HG03520 (cell line): ENCODE data around the gene MIPOL1.
"Not testable (repeated sequence)": the region's sequence is repeated elsewhere in the genome, so short reads cannot be mapped to it uniquely, and the experiment has no call there.

Experiments
- ATAC-seq: cut with Tn5 transposase; IDR thresholded peaks from one replicate; pipeline ENCODE4 v1.9.1; 2021; ENCODE audit warnings: mild to moderate bottlenecking, moderate library complexity; ENCODE audit not compliant: unreplicated experiment

The MIPOL1 gene

GRCh38 chr14:37186865-37187264 is 10.9 kb upstream of the MIPOL1 start:
- ATAC-seq = no peak

- no peak for ATAC-seq
These were observed 10.4 kb upstream of the MIPOL1 start for GRCh38 chr14:37187294-37187693.

- ATAC-seq = not testable (repeated sequence)
These were observed 9.7 kb upstream of the MIPOL1 start for GRCh38 chr14:37187840-37188577.

GRCh38 chr14:37189733-37190132 is 8.0 kb upstream of the MIPOL1 start:
- not testable (repeated sequence) for ATAC-seq

GRCh38 chr14:37194698-37195097 is 3.0 kb upstream of the MIPOL1 start:
- ATAC-seq = no peak

- no peak for ATAC-seq
These were observed 2.4 kb upstream of the MIPOL1 start for GRCh38 chr14:37195327-37195726.

GRCh38 chr14:37196604-37197420 is 925 bp upstream of the MIPOL1 start:
- no peak for ATAC-seq

- ATAC-seq = no peak
These were observed 499 bp downstream of the MIPOL1 start for GRCh38 chr14:37198273-37198598.

GRCh38 chr14:37198907-37199306 is 1.2 kb downstream of the MIPOL1 start:
- ATAC-seq = no peak

GRCh38 chr14:37201724-37202123 is 4.0 kb downstream of the MIPOL1 start:
- no peak for ATAC-seq

GRCh38 chr14:37202265-37202664 is 4.5 kb downstream of the MIPOL1 start:
- no peak for ATAC-seq

GRCh38 chr14:37202812-37203211 is 5.1 kb downstream of the MIPOL1 start:
- no peak for ATAC-seq

GRCh38 chr14:37203423-37203822 is 5.7 kb downstream of the MIPOL1 start:
- no peak for ATAC-seq

GRCh38 chr14:37205623-37206605 is 8.2 kb downstream of the MIPOL1 start:
- ATAC-seq = not testable (repeated sequence)

- ATAC-seq = not testable (repeated sequence)
These were observed 11.9 kb downstream of the MIPOL1 start for GRCh38 chr14:37209617-37210016.

GRCh38 chr14:37210448-37210847 is 12.7 kb downstream of the MIPOL1 start:
- ATAC-seq = no peak

GRCh38 chr14:37213016-37213415 is 15.3 kb downstream of the MIPOL1 start:
- no peak for ATAC-seq

- no peak for ATAC-seq
These were observed 17.6 kb downstream of the MIPOL1 start for GRCh38 chr14:37215345-37215744.

- no peak for ATAC-seq
These were observed 23.3 kb downstream of the MIPOL1 start for GRCh38 chr14:37221073-37221472.

- ATAC-seq = no peak
These were observed 26.3 kb downstream of the MIPOL1 start for GRCh38 chr14:37223947-37224474.

GRCh38 chr14:37225668-37226067 is 27.9 kb downstream of the MIPOL1 start:
- ATAC-seq = not testable (repeated sequence)
